Suprapubic skin (tissue), 3 donors: ENCODE data around the gene PFKP.

Source experiments
- CTCF ChIP-seq, 2 donors: fragments of 200-600 bp in 1 of 2; fragments of 450-650 bp in 1 of 2; sonication (generic) in 1 of 2; IDR thresholded peaks; one replicate each; pipeline ENCODE4 v1.5.1; 2016 to 2019; ENCODE audit warnings: antibody characterized with exemption in 2 of 2, mild to moderate bottlenecking in 1 of 2, moderate library complexity in 1 of 2
- EP300 ChIP-seq: sonication (generic); formaldehyde crosslinking; IDR thresholded peaks from one replicate; pipeline ENCODE4 v1.6.1; 2017; ENCODE audit warnings: antibody characterized with exemption
- POLR2A ChIP-seq, 2 donors: fragments of 450-650 bp; IDR thresholded peaks; one replicate each; pipeline ENCODE4 v1.6.1; 2017; ENCODE audit warnings: antibody characterized with exemption in 2 of 2, mild to moderate bottlenecking in 2 of 2, moderate library complexity in 2 of 2

- TF ChIP-seq EP300: no peak
- TF ChIP-seq CTCF (IDR thresholded peaks at IDR 0.05): no peak
- no peak for TF ChIP-seq POLR2A (IDR thresholded peaks at IDR 0.05)
Observed at GRCh38 chr10:3148994-3149393, 81.6 kb downstream of the PFKP start.
